HG02571 (cell line): ENCODE data around the gene TNFRSF12A.
A peak's percentile ranks its signal among the peaks of the same experiment; 100 is the strongest.

Source experiments
- ATAC-seq: cut with Tn5 transposase; IDR thresholded peaks from one replicate; pipeline ENCODE4 v1.9.1; 2021; ENCODE audit warnings: mild to moderate bottlenecking, moderate library complexity; ENCODE audit not compliant: unreplicated experiment

Gene TNFRSF12A

GRCh38 chr16:2985893-2986355, 34.2 kb upstream of the TNFRSF12A start:
- no peak for ATAC-seq

GRCh38 chr16:2986623-2987188, 33.5 kb upstream of the TNFRSF12A start:
- no peak for ATAC-seq

- ATAC-seq, result no peak
These were observed 32.9 kb upstream of the TNFRSF12A start for GRCh38 chr16:2987286-2987685.

- no peak for ATAC-seq
These were observed 32.3 kb upstream of the TNFRSF12A start for GRCh38 chr16:2987833-2988232.

GRCh38 chr16:2988590-2989099, 31.5 kb upstream of the TNFRSF12A start:
- no peak for ATAC-seq

GRCh38 chr16:2990891-2991290, 29.3 kb upstream of the TNFRSF12A start:
- no peak for ATAC-seq

- no peak for ATAC-seq
These were observed 28.5 kb upstream of the TNFRSF12A start for GRCh38 chr16:2991566-2992261.

GRCh38 chr16:2992383-2993081, 27.6 kb upstream of the TNFRSF12A start:
- no peak for ATAC-seq

- no peak for ATAC-seq
These were observed 23.9 kb upstream of the TNFRSF12A start for GRCh38 chr16:2996298-2996697.

- ATAC-seq, result no peak
These were observed 20.2 kb upstream of the TNFRSF12A start for GRCh38 chr16:2999929-3000328.

GRCh38 chr16:3000540-3000939, 19.6 kb upstream of the TNFRSF12A start:
- no peak for ATAC-seq

GRCh38 chr16:3001316-3001715, 18.9 kb upstream of the TNFRSF12A start:
- ATAC-seq, result no peak

- peak; percentile 93 for ATAC-seq
These were observed 16.4 kb upstream of the TNFRSF12A start for GRCh38 chr16:3003582-3004270.

- ATAC-seq, result peak; percentile 15
These were observed 15.8 kb upstream of the TNFRSF12A start for GRCh38 chr16:3004319-3004718.

GRCh38 chr16:3004781-3005284, 15.3 kb upstream of the TNFRSF12A start:
- ATAC-seq, result no peak

GRCh38 chr16:3007059-3007956, 12.9 kb upstream of the TNFRSF12A start:
- ATAC-seq, result no peak

GRCh38 chr16:3007957-3008689, 12.0 kb upstream of the TNFRSF12A start:
- ATAC-seq, result no peak

GRCh38 chr16:3008690-3009037, 11.5 kb upstream of the TNFRSF12A start:
- ATAC-seq, result no peak

- no peak for ATAC-seq
These were observed 10.4 kb upstream of the TNFRSF12A start for GRCh38 chr16:3009568-3010390.
